Progenitor cell of endocrine pancreas (in vitro differentiated cells): ENCODE measurements around the gene CMTR1. TPM values are rescaled to one million over a fixed set of nuclear protein-coding genes. Genes with fewer than 3 reads are reported as not detected.
A peak's percentile ranks its signal among the peaks of the same experiment; 100 is the strongest.

ENCODE experiments used
- DNase-seq: peaks from one replicate; pipeline ENCODE4 v3.0.0; 2021; ENCODE audit warnings: low spot score; ENCODE audit not compliant: unreplicated experiment
- H3K27ac Mint-ChIP-seq: 2 replicates; pipeline ENCODE4 v1.8.0; 2021; ENCODE audit warnings: mild to moderate bottlenecking, moderate library complexity, mixed read lengths
- H3K27me3 Mint-ChIP-seq: 2 replicates; pipeline ENCODE4 v1.8.0; 2021; ENCODE audit warnings: mixed read lengths
- H3K36me3 Mint-ChIP-seq: 2 replicates; pipeline ENCODE4 v1.8.0; 2022; ENCODE audit warnings: mixed read lengths; ENCODE audit not compliant: insufficient read depth
- H3K4me1 Mint-ChIP-seq: 2 replicates; pipeline ENCODE4 v1.8.0; 2021; ENCODE audit warnings: low read depth, mixed read lengths
- H3K4me3 Mint-ChIP-seq: 2 replicates; pipeline ENCODE4 v1.8.0; 2021; ENCODE audit warnings: low read depth, mild to moderate bottlenecking, moderate library complexity, mixed read lengths
- H3K9me3 Mint-ChIP-seq: 2 replicates; pipeline ENCODE4 v1.8.0; 2021; ENCODE audit warnings: low read depth, mixed read lengths
- CTCF ChIP-seq: fragments of 200-600 bp; sonication (generic); IDR thresholded peaks from one replicate; pipeline ENCODE4 v1.5.0; 2021; ENCODE audit warnings: antibody characterized with exemption, mild to moderate bottlenecking; ENCODE audit not compliant: unreplicated experiment
- total RNA-seq: library from RNA; stranded (reverse); gene quantifications from 2 replicates; pipeline ENCODE4 v1.2.1, GENCODE V29; 2021

The CMTR1 gene
- total RNA-seq, 1 donor from 2014 or later: 48.0 TPM

- no peak for TF ChIP-seq CTCF
- no peaks in the 10 kb centered on the region for H3K27me3 Mint-ChIP-seq
- peaks cover 24% of the 10 kb centered on the region for H3K36me3 Mint-ChIP-seq
- H3K27ac Mint-ChIP-seq: no peak overlapping the region
- DNase-seq: no peak
- H3K4me3 Mint-ChIP-seq: no peak overlapping the region
- no peaks in the 10 kb centered on the region for H3K9me3 Mint-ChIP-seq
- H3K4me1 Mint-ChIP-seq: no peaks in the 10 kb centered on the region
Observed at GRCh38 chr6:37477656-37478435, 44.8 kb downstream of the CMTR1 start.

GRCh38 chr6:37478827-37479226 lies 45.8 kb downstream of the CMTR1 start:
- DNase-seq: no peak
- Mint-ChIP-seq H3K36me3 (peaks cover 18% of the 10 kb centered on the region), H3K4me1 (no peaks in the 10 kb centered on the region), H3K27me3 (no peaks in the 10 kb centered on the region), H3K27ac (no peak overlapping the region), H3K9me3 (no peaks in the 10 kb centered on the region), H3K4me3 (no peak overlapping the region)
- TF ChIP-seq CTCF: no peak

- H3K36me3 Mint-ChIP-seq: peaks cover 16% of the 10 kb centered on the region
- no peaks in the 10 kb centered on the region for H3K27me3 Mint-ChIP-seq
- no peak overlapping the region for H3K4me3 Mint-ChIP-seq
- H3K4me1 Mint-ChIP-seq: no peaks in the 10 kb centered on the region
- H3K9me3 Mint-ChIP-seq: no peaks in the 10 kb centered on the region
- no peak for DNase-seq
- TF ChIP-seq CTCF: no peak
- no peak overlapping the region for H3K27ac Mint-ChIP-seq
Observed at GRCh38 chr6:37479266-37479854, 46.3 kb downstream of the CMTR1 start.

- H3K36me3 Mint-ChIP-seq: peaks cover 11% of the 10 kb centered on the region
- no peak for TF ChIP-seq CTCF
- DNase-seq: no peak
- H3K27ac Mint-ChIP-seq: no peak overlapping the region
- no peak overlapping the region for H3K4me3 Mint-ChIP-seq
- H3K9me3 Mint-ChIP-seq: no peaks in the 10 kb centered on the region
- H3K4me1 Mint-ChIP-seq: no peaks in the 10 kb centered on the region
- no peaks in the 10 kb centered on the region for H3K27me3 Mint-ChIP-seq
Observed at GRCh38 chr6:37480118-37480736, 47.2 kb downstream of the CMTR1 start.

- H3K27ac Mint-ChIP-seq: peak overlapping the region; percentile 13
- H3K4me3 Mint-ChIP-seq: no peak overlapping the region
- H3K36me3 Mint-ChIP-seq: peaks cover 11% of the 10 kb centered on the region
- H3K4me1 Mint-ChIP-seq: no peaks in the 10 kb centered on the region
- TF ChIP-seq CTCF: no peak
- no peaks in the 10 kb centered on the region for H3K27me3 Mint-ChIP-seq
- no peaks in the 10 kb centered on the region for H3K9me3 Mint-ChIP-seq
- no peak for DNase-seq
Observed at GRCh38 chr6:37480951-37481534, 48.0 kb downstream of the CMTR1 start.
